C1 segment of cervical spinal cord (tissue), 14 donors: ENCODE data around the gene OLFM2.
A peak's percentile ranks its signal among the peaks of the same experiment; 100 is the strongest.
"Not testable (repeated sequence)": the region's sequence is repeated elsewhere in the genome, so short reads cannot be mapped to it uniquely, and the experiment has no call there.

Experiments used
- DNase-seq, 14 donors: peaks; one replicate each; lab custom pipeline; 2025; lab: John Stamatoyannopoulos, UW

The OLFM2 gene

GRCh38 chr19:9834726-9835506 lies 101.4 kb downstream of the OLFM2 start, which contains the start of gene PIN1:
Gene PIN1, plus strand, starts transcription at chr19:9835318. Its CDS starts 27 bp downstream, at chr19:9835345.
- peak; percentile 42 to 99 (median 96) for DNase-seq

DNA sequence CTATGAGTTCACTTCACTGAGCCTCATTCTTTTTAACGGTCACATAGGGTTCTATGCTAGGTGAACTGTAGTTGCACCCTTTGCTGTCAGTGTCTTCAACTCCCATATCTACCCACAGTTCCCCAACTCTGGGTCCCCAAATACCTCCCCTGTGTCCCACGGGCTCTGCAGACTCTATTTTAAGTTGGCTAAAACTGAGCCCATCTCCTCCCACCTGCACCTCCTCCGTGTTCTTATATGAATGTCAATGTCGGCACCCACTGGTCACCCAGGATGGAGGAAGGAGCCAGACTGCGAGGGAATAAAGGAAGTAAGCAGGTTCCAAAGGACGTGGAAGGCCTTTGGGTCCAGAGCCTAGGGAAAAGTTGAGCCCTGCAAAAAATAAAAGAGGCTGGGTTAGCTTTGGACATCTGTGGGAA lies 102.0 kb downstream of the OLFM2 start:
- DNase-seq, result no peak

GRCh38 chr19:9828551-9829063 lies 107.7 kb downstream of the OLFM2 start:
- DNase-seq, result no peak

DNA sequence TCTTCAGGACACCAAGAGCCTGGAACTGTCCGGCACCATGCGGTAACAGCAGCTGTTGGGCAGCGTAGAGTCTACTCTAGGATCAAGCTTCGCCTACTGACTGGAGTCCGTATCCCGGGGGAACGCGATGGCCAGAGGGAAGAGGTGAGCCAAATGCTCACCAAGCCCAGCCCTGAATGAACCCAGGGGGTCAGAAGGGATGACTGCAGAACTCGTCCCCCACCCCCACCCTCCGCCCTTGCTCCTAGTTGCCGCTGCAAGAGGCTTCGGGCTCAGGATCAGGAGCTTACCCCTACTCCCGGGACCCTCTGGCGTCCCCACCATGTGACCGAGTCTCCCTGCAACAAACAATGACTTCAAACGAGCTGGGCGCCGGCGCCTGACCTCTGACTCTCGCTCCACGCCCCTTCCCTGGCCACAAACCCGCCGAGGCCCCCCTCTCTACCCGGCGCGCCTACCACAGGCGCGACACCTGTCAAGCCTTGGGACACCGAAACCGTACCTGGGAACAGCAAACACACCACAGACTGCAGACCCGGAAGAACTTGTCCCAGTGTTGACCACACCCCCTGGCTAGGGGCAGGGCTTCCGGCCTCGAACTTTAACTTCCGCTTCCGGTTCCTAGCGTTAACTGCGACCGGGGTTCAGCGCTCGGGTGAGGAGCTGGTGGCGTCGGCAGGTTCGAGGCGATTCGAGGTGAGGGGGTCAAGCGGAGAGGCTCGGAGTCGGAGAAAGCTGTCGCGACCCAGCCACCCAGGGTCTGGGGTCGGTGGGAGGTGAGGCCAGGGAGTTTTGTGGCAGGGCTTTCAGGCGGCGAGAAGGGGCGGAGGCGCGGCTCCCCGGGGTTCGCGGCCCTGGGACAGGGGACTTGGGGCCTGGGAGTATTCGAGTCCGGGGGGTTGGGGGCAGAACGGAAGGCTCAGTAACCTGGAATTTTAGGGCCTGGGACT lies 108.8 kb downstream of the OLFM2 start, which contains the start of gene UBL5:
UBL5 (plus strand) TSS at position 630 of the 950 bp plus-strand sequence. CDS start 420 bp downstream, outside the sequence.
- peak; percentile 29 to 90 (median 82) for DNase-seq

- DNase-seq, result no peak
These were observed 112.5 kb downstream of the OLFM2 start for GRCh38 chr19:9823816-9824215.

GRCh38 chr19:9820034-9820433 lies 116.3 kb downstream of the OLFM2 start:
- DNase-seq, result not testable (repeated sequence)

DNA sequence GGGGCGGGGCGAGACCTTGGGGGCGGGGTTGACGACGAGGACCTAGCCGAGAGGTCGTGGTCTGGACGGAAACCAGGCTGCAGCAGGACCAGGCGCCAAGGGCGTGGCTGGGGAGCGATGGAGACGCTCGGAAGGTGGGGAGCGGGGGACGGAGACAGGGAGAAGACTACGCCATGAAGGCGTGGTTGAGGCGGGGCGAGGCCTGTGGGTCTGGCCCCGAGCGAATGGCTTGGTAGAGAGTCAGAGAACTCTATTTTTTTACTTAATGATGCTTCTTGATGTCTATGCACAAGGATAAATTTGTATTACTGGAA lies 116.8 kb downstream of the OLFM2 start:
- no peak for DNase-seq

- peak; percentile 96 to 100 (median 100) for DNase-seq
These were observed 117.3 kb downstream of the OLFM2 start, which contains the start of gene FBXL12 for GRCh38 chr19:9818734-9819595. Gene FBXL12, minus strand, starts transcription at chr19:9819079. Its CDS starts 266 bp downstream, at chr19:9818813.

- DNase-seq, result peak in 1 of 14 donors; percentile 31
These were observed 118.1 kb downstream of the OLFM2 start for GRCh38 chr19:9818175-9818733.

DNA sequence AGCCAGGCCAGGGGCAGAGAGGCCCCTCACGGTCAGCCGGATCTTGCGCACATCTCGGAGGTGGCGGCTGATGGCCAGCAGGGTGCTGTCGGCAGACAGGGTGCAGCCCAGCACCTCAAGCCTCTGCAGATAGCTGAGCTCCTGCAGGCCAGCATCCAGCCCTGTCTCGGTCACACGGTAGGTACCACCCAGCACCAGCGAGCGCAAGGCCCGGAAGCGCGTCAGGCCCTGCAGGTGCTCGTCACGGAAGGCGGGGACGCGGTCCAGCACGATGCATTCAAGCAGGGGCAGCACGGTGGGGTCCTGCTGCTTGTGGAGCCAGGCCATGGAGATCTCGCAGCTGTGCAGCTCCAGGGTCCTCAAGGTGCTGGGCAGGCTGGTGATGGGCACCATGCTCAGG lies 125.2 kb downstream of the OLFM2 start:
- DNase-seq, result no peak

- no peak for DNase-seq
These were observed 127.2 kb downstream of the OLFM2 start for GRCh38 chr19:9808855-9809824.

DNA sequence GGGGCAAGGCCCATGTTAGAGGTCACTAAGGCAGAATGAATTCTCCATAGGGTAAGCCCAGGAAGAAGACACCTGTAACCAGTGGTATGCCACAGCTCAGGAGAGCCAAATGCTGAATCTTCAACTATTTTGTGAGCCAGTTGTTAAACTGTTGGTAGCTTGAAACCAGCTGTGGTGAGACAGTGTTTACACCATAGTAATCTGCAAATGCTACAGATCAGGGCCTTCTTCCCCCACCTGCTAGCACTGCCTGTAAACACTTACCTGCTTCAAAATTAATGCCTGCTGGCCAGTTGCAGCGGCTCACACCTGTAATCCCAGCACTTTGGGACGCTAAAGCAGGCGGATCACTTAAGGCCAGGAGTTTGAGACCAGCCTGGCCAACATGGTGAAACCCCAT lies 129.5 kb downstream of the OLFM2 start:
- DNase-seq, result no peak
